Skeletal muscle satellite cell (primary cell): ENCODE measurements around the gene BOLA2B.
A peak's percentile ranks its signal among the peaks of the same experiment; 100 is the strongest.
"Not testable (repeated sequence)": the region's sequence is repeated elsewhere in the genome, so short reads cannot be mapped to it uniquely, and the experiment has no call there.

Experiments
- H3K27me3 ChIP-seq: 2 replicates; pipeline ENCODE4 v1.7.0; 2013; ENCODE audit warnings: low read length; ENCODE audit not compliant: control insufficient read depth, insufficient read depth
- H3K36me3 ChIP-seq: 2 replicates; pipeline ENCODE4 v1.7.0; 2013; ENCODE audit warnings: mild to moderate bottlenecking, control low read depth, low read length; ENCODE audit not compliant: insufficient read depth
- H3K4me1 ChIP-seq: 2 replicates; pipeline ENCODE4 v1.7.0; 2013; ENCODE audit warnings: low read length; ENCODE audit not compliant: control insufficient read depth, insufficient read depth
- H3K4me2 ChIP-seq: 2 replicates; pipeline ENCODE4 v1.7.0; 2013; ENCODE audit warnings: mild to moderate bottlenecking, low read length
- H3K4me3 ChIP-seq: 2 replicates; pipeline ENCODE4 v1.7.0; 2013; ENCODE audit warnings: low read length
- H3K9ac ChIP-seq: 2 replicates; pipeline ENCODE4 v1.7.0; 2013; ENCODE audit warnings: mild to moderate bottlenecking, low read depth, low read length, moderate library complexity
- H3K9me3 ChIP-seq: replicated peaks from 2 replicates; pipeline ENCODE4 v1.7.0; 2013; ENCODE audit warnings: mild to moderate bottlenecking, control low read depth, low read length

Gene BOLA2B

DNA sequence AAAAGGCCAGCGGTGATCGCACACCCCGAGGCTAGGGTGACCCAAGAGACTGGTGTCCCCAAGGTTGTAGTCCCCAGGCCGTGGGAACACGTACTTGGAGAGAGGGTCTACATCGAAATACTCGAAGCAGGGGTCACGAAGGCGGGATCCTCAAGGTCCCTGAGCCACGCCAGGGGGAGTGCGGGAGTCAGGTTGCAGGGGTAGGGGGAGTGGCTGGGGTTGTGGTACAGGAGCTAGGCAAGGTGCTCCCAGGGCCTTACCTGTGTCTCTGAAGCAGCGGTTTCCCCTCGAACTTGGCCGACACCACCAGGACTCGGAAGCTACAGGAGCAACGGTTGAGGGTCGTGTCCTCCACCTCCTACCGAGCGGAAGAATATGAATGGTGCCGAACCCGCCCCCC is 368 bp downstream of the BOLA2B start:
- H3K9me3 ChIP-seq, H3K4me2 ChIP-seq: not testable (repeated sequence)

DNA sequence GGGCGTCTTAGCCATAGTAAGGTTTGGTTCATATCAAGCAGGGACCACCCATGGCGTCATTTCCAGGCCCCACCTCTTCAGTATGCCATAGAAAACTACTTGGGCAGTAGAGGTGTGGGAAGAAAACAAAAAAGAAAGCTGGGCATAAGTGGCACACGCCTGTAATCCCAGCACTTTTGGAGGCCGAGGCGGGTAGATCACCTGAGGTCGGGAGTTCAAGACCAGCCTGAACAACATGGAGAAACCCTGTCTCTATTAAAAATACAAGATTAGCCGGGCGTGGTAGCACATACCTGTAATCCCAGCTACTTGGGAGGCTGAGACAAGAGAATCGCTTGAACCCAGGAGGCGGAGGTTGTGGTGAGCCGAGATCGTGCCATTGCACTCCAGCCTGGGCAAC is 2.3 kb downstream of the BOLA2B start:
- not testable (repeated sequence) for H3K4me2 ChIP-seq, H3K9me3 ChIP-seq, H3K9ac ChIP-seq

More for the DNA sequence above, 368 bp downstream of the BOLA2B start:
- not testable (repeated sequence) for H3K4me3 ChIP-seq, H3K27me3 ChIP-seq, H3K4me1 ChIP-seq, H3K36me3 ChIP-seq, H3K9ac ChIP-seq

GRCh38 chr16:30187971-30188561 is 5.4 kb downstream of the BOLA2B start:
- no peaks in the 10 kb centered on the region for H3K27me3 ChIP-seq
- H3K9me3 ChIP-seq = no peaks in the 10 kb centered on the region
- no peak overlapping the region for H3K4me3 ChIP-seq
- H3K4me1 ChIP-seq = peaks cover 10% of the 10 kb centered on the region
- H3K4me2 ChIP-seq = no peak overlapping the region
- H3K36me3 ChIP-seq = peaks cover 10% of the 10 kb centered on the region
- H3K9ac ChIP-seq = no peak overlapping the region

More for the DNA sequence above, 2.3 kb downstream of the BOLA2B start:
- H3K36me3 ChIP-seq, H3K4me1 ChIP-seq, H3K27me3 ChIP-seq, H3K4me3 ChIP-seq: not testable (repeated sequence)

DNA sequence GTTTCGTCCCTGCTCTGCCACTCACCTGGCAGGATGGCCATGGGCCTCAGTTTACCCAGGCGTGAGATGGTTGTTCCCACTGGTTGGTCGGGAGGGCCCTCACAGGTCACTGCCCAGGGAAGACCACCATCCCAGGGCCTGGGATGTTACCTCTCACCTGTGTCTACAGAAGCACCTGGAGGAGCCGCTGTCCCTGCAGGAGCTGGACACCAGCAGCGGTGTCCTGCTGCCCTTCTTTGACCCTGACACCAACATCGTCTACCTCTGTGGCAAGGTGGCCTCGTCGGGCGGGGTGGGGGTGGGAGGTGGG is 6.0 kb downstream of the BOLA2B start:
- H3K36me3 ChIP-seq = peaks cover 10% of the 10 kb centered on the region
- H3K9me3 ChIP-seq = no peaks in the 10 kb centered on the region
- no peak overlapping the region for H3K9ac ChIP-seq
- H3K27me3 ChIP-seq = no peaks in the 10 kb centered on the region
- no peak overlapping the region for H3K4me3 ChIP-seq
- no peak overlapping the region for H3K4me2 ChIP-seq
- H3K4me1 ChIP-seq = peaks cover 14% of the 10 kb centered on the region

GRCh38 chr16:30186782-30187555 is 6.5 kb downstream of the BOLA2B start:
- H3K4me3 ChIP-seq = no peak overlapping the region
- no peaks in the 10 kb centered on the region for H3K27me3 ChIP-seq
- H3K36me3 ChIP-seq = peaks cover 10% of the 10 kb centered on the region
- no peaks in the 10 kb centered on the region for H3K9me3 ChIP-seq
- peaks cover 15% of the 10 kb centered on the region for H3K4me1 ChIP-seq
- no peak overlapping the region for H3K4me2 ChIP-seq
- H3K9ac ChIP-seq = no peak overlapping the region

DNA sequence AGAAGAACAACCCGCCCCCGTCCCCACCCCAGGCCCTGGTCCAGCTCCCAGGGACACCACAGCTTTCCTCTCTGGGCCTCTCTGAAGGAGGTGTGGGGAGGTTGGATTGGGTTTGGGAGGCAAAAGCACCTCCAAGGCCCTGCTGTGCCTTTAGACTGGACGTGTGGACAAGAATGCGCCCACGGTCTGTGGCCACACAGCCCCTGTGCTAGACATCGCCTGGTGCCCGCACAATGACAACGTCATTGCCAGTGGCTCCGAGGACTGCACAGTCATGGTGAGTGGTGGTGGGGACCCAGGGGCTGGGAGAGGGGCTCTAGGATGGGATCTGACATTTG is 7.1 kb downstream of the BOLA2B start:
- Histone ChIP-seq H3K4me1 (peaks cover 15% of the 10 kb centered on the region), H3K27me3 (no peaks in the 10 kb centered on the region), H3K4me2 (no peak overlapping the region), H3K4me3 (no peak overlapping the region), H3K36me3 (peaks cover 10% of the 10 kb centered on the region), H3K9ac (no peak overlapping the region), H3K9me3 (no peaks in the 10 kb centered on the region)

- Histone ChIP-seq H3K9ac (no peak overlapping the region), H3K27me3 (no peaks in the 10 kb centered on the region), H3K4me3 (no peak overlapping the region), H3K9me3 (no peaks in the 10 kb centered on the region), H3K4me2 (no peak overlapping the region), H3K4me1 (peaks cover 15% of the 10 kb centered on the region), H3K36me3 (peaks cover 10% of the 10 kb centered on the region)
Observed at GRCh38 chr16:30185683-30186421, 7.6 kb downstream of the BOLA2B start.

DNA sequence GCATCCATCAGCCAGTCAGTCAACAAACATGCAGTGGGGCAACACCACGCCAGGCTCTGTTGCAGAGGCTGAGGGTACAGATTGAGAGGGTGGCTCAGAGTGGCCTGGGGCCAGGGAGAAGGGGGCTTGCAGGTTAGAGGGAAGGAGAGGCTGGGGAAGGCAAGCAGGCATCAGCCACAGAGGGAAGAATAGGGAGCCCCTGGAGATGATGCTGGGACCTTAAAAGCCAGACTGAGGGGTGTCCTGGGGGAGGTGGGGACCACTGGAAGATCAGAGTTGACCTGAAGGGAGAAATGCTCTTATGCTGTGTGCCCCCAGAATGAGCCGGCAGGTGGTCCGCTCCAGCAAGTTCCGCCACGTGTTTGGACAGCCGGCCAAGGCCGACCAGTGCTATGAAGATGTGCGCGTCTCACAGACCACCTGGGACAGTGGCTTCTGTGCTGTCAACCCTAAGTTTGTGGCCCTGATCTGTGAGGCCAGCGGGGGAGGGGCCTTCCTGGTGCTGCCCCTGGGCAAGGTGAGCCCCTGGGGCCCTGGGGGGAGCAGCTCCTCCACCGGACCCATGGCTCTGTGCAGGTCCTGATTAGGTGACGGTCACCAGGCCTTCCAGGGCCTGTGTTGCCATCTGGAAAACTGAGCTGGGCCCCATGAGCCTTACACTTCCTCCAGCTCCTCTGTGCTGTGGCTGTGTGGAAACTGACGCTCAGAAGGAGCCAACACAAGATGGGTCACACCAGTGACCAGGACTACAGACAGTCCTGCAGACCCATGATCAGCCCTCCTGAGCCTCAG is 8.4 kb downstream of the BOLA2B start:
- H3K9ac ChIP-seq = no peak overlapping the region
- no peaks in the 10 kb centered on the region for H3K9me3 ChIP-seq
- H3K4me1 ChIP-seq = peaks cover 15% of the 10 kb centered on the region
- H3K36me3 ChIP-seq = peaks cover 10% of the 10 kb centered on the region
- no peak overlapping the region for H3K4me3 ChIP-seq
- no peaks in the 10 kb centered on the region for H3K27me3 ChIP-seq
- H3K4me2 ChIP-seq = no peak overlapping the region

- Histone ChIP-seq H3K4me2 (peak overlapping the region; percentile 99), H3K9ac (peak overlapping the region; percentile 77), H3K9me3 (no peaks in the 10 kb centered on the region), H3K27me3 (no peaks in the 10 kb centered on the region), H3K36me3 (peaks cover 10% of the 10 kb centered on the region), H3K4me1 (peaks cover 15% of the 10 kb centered on the region), H3K4me3 (peak overlapping the region; percentile 81)
Observed at GRCh38 chr16:30184096-30184890, 9.2 kb downstream of the BOLA2B start.

GRCh38 chr16:30183233-30184095 is 10.0 kb downstream of the BOLA2B start, which contains the start of gene CORO1A:
Gene CORO1A, plus strand, starts transcription at chr16:30183602. Its CDS starts 1,608 bp downstream, at chr16:30185210.
- Histone ChIP-seq H3K4me1 (peaks cover 15% of the 10 kb centered on the region), H3K27me3 (no peaks in the 10 kb centered on the region), H3K36me3 (peaks cover 10% of the 10 kb centered on the region), H3K9ac (peak within 1 kb of the TSS; percentile 77), H3K4me2 (peak within 1 kb of the TSS; percentile 99), H3K9me3 (no peaks in the 10 kb centered on the region), H3K4me3 (peak within 1 kb of the TSS; percentile 81)
